Kasumi-1 (cell line): ENCODE measurements around the gene EML4.
"Not testable (repeated sequence)": the region's sequence is repeated elsewhere in the genome, so short reads cannot be mapped to it uniquely, and the experiment has no call there.

Experiments
- DNase-seq, 2 experiments: peaks; one replicate each; lab custom pipeline; 2025; lab: John Stamatoyannopoulos, UW

The EML4 gene

GRCh38 chr2:42256505-42256904 is 87.4 kb downstream of the EML4 start:
- DNase-seq = no peak

- no peak for DNase-seq
Measured at GRCh38 chr2:42261518-42262195, 92.5 kb downstream of the EML4 start.

- no peak for DNase-seq
Measured at GRCh38 chr2:42266236-42266635, 97.1 kb downstream of the EML4 start.

GRCh38 chr2:42267530-42267929 is 98.4 kb downstream of the EML4 start:
- no peak for DNase-seq

- DNase-seq = no peak
Measured at GRCh38 chr2:42268528-42269151, 99.5 kb downstream of the EML4 start.

- DNase-seq = no peak
Measured at GRCh38 chr2:42270757-42271156, 101.6 kb downstream of the EML4 start.

GRCh38 chr2:42271246-42271645 is 102.1 kb downstream of the EML4 start:
- not testable (repeated sequence) for DNase-seq

- peak in 1 of 2 experiments; percentile 19 for DNase-seq
Measured at GRCh38 chr2:42274863-42275262, 105.7 kb downstream of the EML4 start.

- DNase-seq = no peak
Measured at GRCh38 chr2:42281416-42282081, 112.4 kb downstream of the EML4 start.

- no peak for DNase-seq
Measured at GRCh38 chr2:42284019-42284418, 114.9 kb downstream of the EML4 start.

GRCh38 chr2:42286268-42286946 is 117.3 kb downstream of the EML4 start:
- no peak for DNase-seq

- no peak for DNase-seq
Measured at GRCh38 chr2:42288811-42289210, 119.7 kb downstream of the EML4 start.

- DNase-seq = no peak
Measured at GRCh38 chr2:42289222-42289621, 120.1 kb downstream of the EML4 start.

GRCh38 chr2:42290005-42290404 is 120.9 kb downstream of the EML4 start:
- DNase-seq = no peak

- DNase-seq = no peak
Measured at GRCh38 chr2:42293019-42293418, 123.9 kb downstream of the EML4 start.

GRCh38 chr2:42296226-42296625 is 127.1 kb downstream of the EML4 start:
- DNase-seq = no peak

GRCh38 chr2:42297322-42297936 is 128.3 kb downstream of the EML4 start:
- no peak for DNase-seq

- DNase-seq = no peak
Measured at GRCh38 chr2:42298132-42298531, 129.0 kb downstream of the EML4 start.

GRCh38 chr2:42298996-42299754 is 130.0 kb downstream of the EML4 start:
- no peak for DNase-seq

GRCh38 chr2:42300527-42300926 is 131.4 kb downstream of the EML4 start:
- no peak for DNase-seq

- no peak for DNase-seq
Measured at GRCh38 chr2:42303252-42303651, 134.1 kb downstream of the EML4 start.
